K562 (cell line): ENCODE results near the gene UBR1. TPM values are rescaled to one million over a fixed set of nuclear protein-coding genes. Genes with fewer than 3 reads are reported as not detected.

Source experiments
- ATAC-seq: fragments of 200-7000 bp; cut with Tn5 transposase; 3 replicates; pipeline ENCODE4 v1.9.1; 2020; ENCODE audit warnings: moderate library complexity
- BruUV-seq: library from RNA; stranded (reverse); fragments of 400-500 nt; replicated peaks from 2 replicates; lab custom pipeline; 2021; lab: Mats Ljungman, UMichigan
- CTCF ChIA-PET: fragments of 300-600 bp; formaldehyde crosslinking; extraction: SDS; loops from one replicate; lab custom pipeline; 2021; ENCODE audit warnings: low intra/inter-chr PET ratio; lab: Yijun Ruan, JAX
- POLR2A ChIA-PET: fragments of 300-600, 350-650 bp; sonication (Branson Sonifier 250); formaldehyde crosslinking; extraction: SDS; loops from one replicate; lab custom pipeline; 2021; ENCODE audit warnings: antibody characterized with exemption, inconsistent platforms; lab: Yijun Ruan, JAX
- DNase-seq, 4 experiments: peaks; one replicate each; pipeline versions ENCODE4 v3.0.0 to v3.0.0-alpha.2; 2011 to 2018; ENCODE audit warnings: low spot score in 3 of 4, mixed read lengths in 3 of 4; ENCODE audit errors: extremely low read depth in 1 of 4
- FAIRE-seq: peaks from 2 replicates; lab custom pipeline; 2011; peaks lifted over from hg19 to GRCh38; lab: Jason Lieb, UNC
- H2AFZ ChIP-seq: 2 replicates; pipeline ENCODE4 v1.6.0; 2011; ENCODE audit warnings: low read depth, low read length, control low read depth, inconsistent platforms
- H3K27ac ChIP-seq: fragments of 200-600 bp; 3 replicates; pipeline ENCODE4 v1.8.0; 2011; ENCODE audit warnings: low read depth, mild to moderate bottlenecking, control low read depth, inconsistent platforms, low read length, moderate library complexity, mixed read lengths; ENCODE audit errors: extremely low read depth
- H3K27me3 ChIP-seq, 2 experiments: fragments of 300-600 bp in 1 of 2; 2 replicates in 1 of 2; 3 replicates in 1 of 2; pipeline versions ENCODE4 v1.6.0 to v1.8.0; 2011; ENCODE audit warnings: inconsistent platforms in 2 of 2, low read length in 2 of 2, mild to moderate bottlenecking in 1 of 2, mixed read lengths in 1 of 2, moderate library complexity in 1 of 2; ENCODE audit not compliant: control insufficient read depth in 2 of 2, insufficient read depth in 2 of 2
- H3K36me3 ChIP-seq: fragments of 300-600 bp; 3 replicates; pipeline ENCODE4 v1.8.0; 2011; ENCODE audit warnings: mild to moderate bottlenecking, low read length, inconsistent platforms; ENCODE audit not compliant: control insufficient read depth, insufficient read depth
- H3K4me1 ChIP-seq, 2 experiments: fragments of 200-600 bp in 1 of 2; replicated peaks in 1 of 2; 2 replicates in 1 of 2; 3 replicates in 1 of 2; pipeline versions ENCODE4 v1.5.1 to v1.8.0; 2011; ENCODE audit warnings: inconsistent platforms in 2 of 2, low read length in 2 of 2, mild to moderate bottlenecking in 1 of 2, mixed read lengths in 1 of 2, moderate library complexity in 1 of 2; ENCODE audit not compliant: control insufficient read depth in 2 of 2, insufficient read depth in 2 of 2
- H3K4me2 ChIP-seq: 2 replicates; pipeline ENCODE4 v1.6.1; 2011; ENCODE audit warnings: low read length, control low read depth, inconsistent platforms, mixed read lengths; ENCODE audit not compliant: insufficient read depth
- H3K4me3 ChIP-seq: fragments of 200-600 bp; sonication (generic), shearing (Covaris generic); 2 replicates; pipeline ENCODE4 v1.5.1; 2016; ENCODE audit warnings: control low read depth, inconsistent platforms
- H3K79me2 ChIP-seq: fragments of 200-600 bp; 3 replicates; pipeline ENCODE4 v1.8.0; 2011; ENCODE audit warnings: low read length, inconsistent platforms; ENCODE audit not compliant: control insufficient read depth, insufficient read depth
- H3K9ac ChIP-seq, 2 experiments: 2 replicates each; pipeline versions ENCODE4 v1.6.0 to v1.6.1; 2011; ENCODE audit warnings: low read depth in 2 of 2, low read length in 2 of 2, control low read depth in 1 of 2, inconsistent platforms in 1 of 2, mild to moderate bottlenecking in 1 of 2, mixed read lengths in 1 of 2; ENCODE audit not compliant: insufficient read depth in 1 of 2
- H3K9me1 ChIP-seq: one replicate; pipeline ENCODE4 v1.6.0; 2011; ENCODE audit warnings: inconsistent platforms, mild to moderate bottlenecking, low read length, moderate library complexity; ENCODE audit not compliant: control insufficient read depth, insufficient read depth
- H3K9me3 ChIP-seq: replicated peaks from 2 replicates; pipeline ENCODE4 v1.5.1; 2011; ENCODE audit warnings: low read depth, low read length, inconsistent platforms; ENCODE audit not compliant: control insufficient read depth, insufficient read depth
- H4K20me1 ChIP-seq: replicated peaks from 2 replicates; pipeline ENCODE4 v1.6.1; 2011; ENCODE audit warnings: low read length, inconsistent platforms, mixed read lengths; ENCODE audit not compliant: control insufficient read depth, insufficient read depth
- DLX4 ChIP-seq: fragments of 250-450 bp; sonication (Bioruptor Pico); IDR thresholded peaks from 2 replicates; pipeline ENCODE4 v1.6.1; 2021; ENCODE audit warnings: mild to moderate bottlenecking
- MAFG ChIP-seq: fragments of 450-650 bp; conservative IDR thresholded peaks from 2 replicates; pipeline ENCODE4 v1.6.1; 2016; ENCODE audit warnings: missing genetic modification characterization, missing compliant biosample characterization
- POLR2G ChIP-seq: fragments of 200-400 bp; formaldehyde crosslinking; IDR thresholded peaks from 2 replicates; pipeline ENCODE4 v1.6.1; 2017; ENCODE audit warnings: low read depth, mild to moderate bottlenecking, antibody characterized with exemption, low read length, moderate library complexity
- PYGO2 ChIP-seq: fragments of 450-650 bp; IDR thresholded peaks from 2 replicates; pipeline ENCODE4 v1.6.1; 2016; ENCODE audit warnings: mild to moderate bottlenecking, missing genetic modification characterization, moderate library complexity, missing compliant biosample characterization
- RBBP5 ChIP-seq: fragments of 200-600 bp; sonication (generic); IDR thresholded peaks from 2 replicates; pipeline ENCODE4 v1.6.1; 2012; ENCODE audit warnings: borderline replicate concordance, mild to moderate bottlenecking, low read length, control low read depth, inconsistent platforms; ENCODE audit not compliant: insufficient read depth, poor library complexity, severe bottlenecking
- WGBS: fragments of 100-300 bp; shearing (Covaris generic); methylation state at CpG from one replicate; pipeline ENCODE4 v1.1.6; 2016; ENCODE audit warnings: low coverage, mixed read lengths; ENCODE audit not compliant: insufficient coverage; ENCODE audit errors: missing lambda C conversion rate; 5-methylcytosine and 5-hydroxymethylcytosine counted together
- in situ Hi-C: fragments of 300-500 bp; cut with MboI; formaldehyde crosslinking; loops from 4 replicates; pipeline ENCODE4 v1.15.0; 2018; ENCODE audit warnings: inconsistent platforms, mixed read lengths
- intact Hi-C: fragments of 100-400 bp; cut with micrococcal nuclease; formaldehyde crosslinking; loops from 2 replicates; pipeline ENCODE4 v1.14.2; 2022
- polyA plus RNA-seq, 8 experiments: library from polyadenylated mRNA; depleted of rRNA in 4 of 8; stranded (reverse) in 5 of 8; unstranded in 3 of 8; fragments of >200 nt; fragmentation: Nextera tagmentation in 2 of 8; fragmentation: Illumina TruSeq in 1 of 8; extraction: Ambion mirVana in 2 of 8; extraction: Trizol in 1 of 8; gene quantifications; 2 replicates each; pipeline versions ENCODE4 v1.2.1 to v1.2.3, GENCODE V29; 2011 to 2014; ENCODE audit warnings: inconsistent platforms in 1 of 8, missing spikeins in 1 of 8
- total RNA-seq, 7 experiments: library from RNA; depleted of rRNA in 6 of 7; stranded (reverse); fragments of >200 nt in 6 of 7; fragmentation: Illumina TruSeq in 2 of 7; extraction: Trizol in 2 of 7; gene quantifications; 2 replicates each; pipeline versions ENCODE4 v1.2.1 to v1.2.3, GENCODE V29; 2011 to 2021; ENCODE audit warnings: low replicate concordance in 1 of 7

The UBR1 gene
- total and polyA plus RNA-seq, 9 of the 15 experiments (the other 6 are each of a cell fraction or from before 2014, with no cell fraction given), result 5.8 to 30.7 (median 15.3) TPM

GRCh38 chr15:43008150-43008549, 97.7 kb downstream of the UBR1 start:
- POLR2A ChIA-PET, result interaction anchor here (0.7 to 1.1 kb wide), 2 partner anchors 10 to 16 kb away, joined by 3 read pairs; no protein-coding TSS in a partner anchor
- no peak for ATAC-seq
- CTCF ChIA-PET, result no interaction called here
- peaks cover 0 to 4% of the 10 kb centered on the region in 2 experiments; a peak in 2 of 5 replicates for H3K4me1 ChIP-seq
- peaks cover 48% of the 10 kb centered on the region; the same call in 1 of the 3 replicates for H3K36me3 ChIP-seq
- no peaks in the 10 kb centered on the region for H3K27me3 ChIP-seq
- H3K9me3 ChIP-seq, result no peaks in the 10 kb centered on the region
- no peaks in the 10 kb centered on the region for H3K79me2 ChIP-seq
- WGBS, result 91% methylated on average over 14 of the region's 14 CpGs
- no peaks in the 10 kb centered on the region for H4K20me1 ChIP-seq
- no peak overlapping the region for H3K4me2 ChIP-seq
- BruUV-seq, result no TSS peak
- TF ChIP-seq DLX4, result no peak
- no peak for TF ChIP-seq RBBP5
- no peak for TF ChIP-seq MAFG (tag)
- TF ChIP-seq POLR2G, result peak; percentile 23; the same call in 1 of the 2 replicates
- TF ChIP-seq, all 486 proteins: peak for 1
- FAIRE-seq (no peak), DNase-seq (no peak)
- no peak overlapping the region for H2AFZ ChIP-seq
- H3K27ac ChIP-seq, result no peak overlapping the region
- no peak overlapping the region for H3K4me3 ChIP-seq
- in situ Hi-C loops, result no loop called here
- intact Hi-C loops, result no loop called here
- H3K9me1 ChIP-seq, result no peaks in the 10 kb centered on the region
- no peak overlapping the region for H3K9ac ChIP-seq

GRCh38 chr15:43007551-43007950, 98.3 kb downstream of the UBR1 start:
- Histone ChIP-seq H3K36me3 (peaks cover 50% of the 10 kb centered on the region; the same call in 1 of the 3 replicates), H3K27me3 (no peaks in the 10 kb centered on the region), H3K27ac (no peak overlapping the region), H3K9me1 (no peaks in the 10 kb centered on the region), H3K79me2 (no peaks in the 10 kb centered on the region), H3K4me2 (no peak overlapping the region), H3K9ac (no peak overlapping the region), H3K9me3 (no peaks in the 10 kb centered on the region), H3K4me1 (peaks cover 0 to 4% of the 10 kb centered on the region in 2 experiments; a peak in 2 of 5 replicates), H2AFZ (no peak overlapping the region), H3K4me3 (no peak overlapping the region), H4K20me1 (no peaks in the 10 kb centered on the region)
- intact Hi-C loops, result no loop called here
- ATAC-seq, result no peak
- no peak for FAIRE-seq
- 67% methylated on average over 1 of the region's 1 CpG for WGBS
- no peak for TF ChIP-seq PYGO2 (tag)
- TF ChIP-seq MAFG (tag), result peak; percentile 34; the same call in 1 of the 2 replicates
- no peak for DNase-seq
- no TSS peak for BruUV-seq
- in situ Hi-C loops, result no loop called here
- ChIA-PET CTCF (no interaction called here), POLR2A (no interaction called here)
